Umbilical cord (tissue), 2 donors: ENCODE results near the gene PARL. TPM values are rescaled to one million over a fixed set of nuclear protein-coding genes. Genes with fewer than 3 reads are reported as not detected.

ENCODE experiments used
- DNase-seq: peaks from one replicate; pipeline ENCODE4 v3.0.0-alpha.2; 2015; ENCODE audit warnings: low spot score
- total RNA-seq: library from RNA; depleted of rRNA; stranded (reverse); fragments of >200 nt; gene quantifications from one replicate; pipeline ENCODE4 v1.2.3, GENCODE V29; 2014; ENCODE audit warnings: low replicate concordance; ENCODE audit not compliant: insufficient read depth

The PARL gene
- total RNA-seq, 1 donor from 2014 or later: 50.1 TPM

GRCh38 chr3:183854318-183855035 is 30.2 kb downstream of the PARL start:
- no peak for DNase-seq

- DNase-seq: no peak
Measured at GRCh38 chr3:183845608-183846288, 38.9 kb downstream of the PARL start.

- DNase-seq: peak; percentile 35
Measured at GRCh38 chr3:183845090-183845489, 39.6 kb downstream of the PARL start.

- DNase-seq: peak; percentile 40
Measured at GRCh38 chr3:183844606-183845005, 40.1 kb downstream of the PARL start.

- no peak for DNase-seq
Measured at GRCh38 chr3:183839751-183840150, 44.9 kb downstream of the PARL start.

- no peak for DNase-seq
Measured at GRCh38 chr3:183837894-183838293, 46.8 kb downstream of the PARL start.

GRCh38 chr3:183837390-183837789 is 47.3 kb downstream of the PARL start:
- DNase-seq: no peak

- DNase-seq: no peak
Measured at GRCh38 chr3:183833516-183833915, 51.2 kb downstream of the PARL start.

GRCh38 chr3:183830187-183830586 is 54.5 kb downstream of the PARL start:
- DNase-seq: no peak

GRCh38 chr3:183829466-183829865 is 55.2 kb downstream of the PARL start:
- no peak for DNase-seq

- DNase-seq: no peak
Measured at GRCh38 chr3:183828538-183828870, 56.2 kb downstream of the PARL start.

- DNase-seq: no peak
Measured at GRCh38 chr3:183827809-183828537, 56.7 kb downstream of the PARL start.

- no peak for DNase-seq
Measured at GRCh38 chr3:183826448-183827250, 58.0 kb downstream of the PARL start.

GRCh38 chr3:183825456-183826161 is 59.1 kb downstream of the PARL start, which contains the start of gene MAP6D1:
Gene MAP6D1, minus strand, starts transcription at chr3:183825577. Its CDS starts 30 bp downstream, at chr3:183825547.
- peak; percentile 33 for DNase-seq

- no peak for DNase-seq
Measured at GRCh38 chr3:183824761-183825455, 59.8 kb downstream of the PARL start.

GRCh38 chr3:183823963-183824362 is 60.7 kb downstream of the PARL start:
- DNase-seq: no peak

- no peak for DNase-seq
Measured at GRCh38 chr3:183822631-183823030, 62.0 kb downstream of the PARL start.

- DNase-seq: no peak
Measured at GRCh38 chr3:183819831-183820230, 64.8 kb downstream of the PARL start.

GRCh38 chr3:183818706-183819624 is 65.7 kb downstream of the PARL start:
- no peak for DNase-seq
